OCI-LY7 (cell line): ENCODE measurements around the gene SLC25A30.

ENCODE experiments used
- EZH2phosphoT487 ChIP-seq: fragments of 200-600 bp; sonication (generic); IDR thresholded peaks from 2 replicates; pipeline ENCODE4 v1.6.1; 2018; ENCODE audit warnings: low read depth, borderline replicate concordance, mild to moderate bottlenecking, mixed run types, antibody characterized with exemption, low read length, moderate library complexity, mixed read lengths
- TF ChIP-seq, protein P1 (sequence below): fragments of 200-600 bp; sonication (generic); conservative IDR thresholded peaks from 2 replicates; pipeline ENCODE4 v1.5.1; 2014; ENCODE audit warnings: mild to moderate bottlenecking, antibody characterized with exemption, low read length, moderate library complexity, mixed read lengths

DNA sequence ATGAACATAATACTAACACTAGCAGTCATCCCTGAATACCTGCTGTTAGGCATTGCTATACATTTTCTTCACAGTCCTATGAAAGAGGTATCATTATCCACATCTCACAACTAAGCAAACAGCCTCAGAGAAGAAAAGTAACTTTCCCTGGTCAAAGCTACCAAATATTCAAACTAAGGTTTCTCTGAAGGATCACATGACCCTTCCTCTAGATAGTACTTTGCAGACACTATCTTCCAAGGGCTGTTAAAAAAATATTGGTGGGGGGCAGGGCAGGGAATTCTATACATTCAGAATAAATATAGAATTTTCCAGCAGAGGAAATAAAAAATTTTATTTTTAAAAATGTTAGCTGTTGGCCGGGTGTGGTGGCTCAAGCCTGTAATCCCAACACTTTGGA lies 3.1 kb downstream of the SLC25A30 start:
- TF ChIP-seq, protein P1, sequence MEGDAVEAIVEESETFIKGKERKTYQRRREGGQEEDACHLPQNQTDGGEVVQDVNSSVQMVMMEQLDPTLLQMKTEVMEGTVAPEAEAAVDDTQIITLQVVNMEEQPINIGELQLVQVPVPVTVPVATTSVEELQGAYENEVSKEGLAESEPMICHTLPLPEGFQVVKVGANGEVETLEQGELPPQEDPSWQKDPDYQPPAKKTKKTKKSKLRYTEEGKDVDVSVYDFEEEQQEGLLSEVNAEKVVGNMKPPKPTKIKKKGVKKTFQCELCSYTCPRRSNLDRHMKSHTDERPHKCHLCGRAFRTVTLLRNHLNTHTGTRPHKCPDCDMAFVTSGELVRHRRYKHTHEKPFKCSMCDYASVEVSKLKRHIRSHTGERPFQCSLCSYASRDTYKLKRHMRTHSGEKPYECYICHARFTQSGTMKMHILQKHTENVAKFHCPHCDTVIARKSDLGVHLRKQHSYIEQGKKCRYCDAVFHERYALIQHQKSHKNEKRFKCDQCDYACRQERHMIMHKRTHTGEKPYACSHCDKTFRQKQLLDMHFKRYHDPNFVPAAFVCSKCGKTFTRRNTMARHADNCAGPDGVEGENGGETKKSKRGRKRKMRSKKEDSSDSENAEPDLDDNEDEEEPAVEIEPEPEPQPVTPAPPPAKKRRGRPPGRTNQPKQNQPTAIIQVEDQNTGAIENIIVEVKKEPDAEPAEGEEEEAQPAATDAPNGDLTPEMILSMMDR: no peak
- TF ChIP-seq EZH2phosphoT487: no peak
